GM12864 (cell line): ENCODE measurements around the gene SIPA1.

Source experiments
- DNase-seq: peaks from one replicate; pipeline ENCODE4 v3.0.0-alpha.2; 2011; ENCODE audit warnings: low read depth
- H3K4me3 ChIP-seq: 2 replicates; pipeline ENCODE4 v1.5.1; 2011; ENCODE audit warnings: mild to moderate bottlenecking, low read depth, low read length, control low read depth
- TF ChIP-seq, protein P1 (sequence below): IDR thresholded peaks from 2 replicates; pipeline ENCODE4 v1.5.1; 2011; ENCODE audit warnings: low read depth, mild to moderate bottlenecking, moderate library complexity, low read length, control low read depth, inconsistent platforms; ENCODE audit errors: missing control alignments

SIPA1 gene

DNA sequence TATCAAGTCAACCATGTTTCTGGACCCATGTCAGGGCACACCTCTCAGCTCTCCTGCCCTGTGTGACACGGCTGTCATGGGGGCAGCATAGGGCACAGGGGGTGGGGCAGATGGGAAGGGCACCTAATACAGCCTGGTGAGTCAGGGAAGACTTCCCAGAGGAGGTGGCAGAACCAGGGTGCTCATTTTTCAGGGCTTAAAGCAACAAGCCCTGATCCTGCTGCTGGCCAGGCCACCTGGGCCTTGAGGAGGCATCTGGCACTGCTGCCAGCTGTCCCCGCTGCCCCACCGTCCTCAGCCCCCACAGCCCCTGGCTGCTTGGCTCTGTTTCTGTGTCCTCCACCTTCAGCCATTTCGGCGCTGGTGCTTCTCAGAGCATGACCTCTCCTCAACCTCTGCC, 28.2 kb upstream of the SIPA1 start:
- DNase-seq = no peak
- no peak overlapping the region for H3K4me3 ChIP-seq
- TF ChIP-seq, protein P1, sequence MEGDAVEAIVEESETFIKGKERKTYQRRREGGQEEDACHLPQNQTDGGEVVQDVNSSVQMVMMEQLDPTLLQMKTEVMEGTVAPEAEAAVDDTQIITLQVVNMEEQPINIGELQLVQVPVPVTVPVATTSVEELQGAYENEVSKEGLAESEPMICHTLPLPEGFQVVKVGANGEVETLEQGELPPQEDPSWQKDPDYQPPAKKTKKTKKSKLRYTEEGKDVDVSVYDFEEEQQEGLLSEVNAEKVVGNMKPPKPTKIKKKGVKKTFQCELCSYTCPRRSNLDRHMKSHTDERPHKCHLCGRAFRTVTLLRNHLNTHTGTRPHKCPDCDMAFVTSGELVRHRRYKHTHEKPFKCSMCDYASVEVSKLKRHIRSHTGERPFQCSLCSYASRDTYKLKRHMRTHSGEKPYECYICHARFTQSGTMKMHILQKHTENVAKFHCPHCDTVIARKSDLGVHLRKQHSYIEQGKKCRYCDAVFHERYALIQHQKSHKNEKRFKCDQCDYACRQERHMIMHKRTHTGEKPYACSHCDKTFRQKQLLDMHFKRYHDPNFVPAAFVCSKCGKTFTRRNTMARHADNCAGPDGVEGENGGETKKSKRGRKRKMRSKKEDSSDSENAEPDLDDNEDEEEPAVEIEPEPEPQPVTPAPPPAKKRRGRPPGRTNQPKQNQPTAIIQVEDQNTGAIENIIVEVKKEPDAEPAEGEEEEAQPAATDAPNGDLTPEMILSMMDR = no peak

DNA sequence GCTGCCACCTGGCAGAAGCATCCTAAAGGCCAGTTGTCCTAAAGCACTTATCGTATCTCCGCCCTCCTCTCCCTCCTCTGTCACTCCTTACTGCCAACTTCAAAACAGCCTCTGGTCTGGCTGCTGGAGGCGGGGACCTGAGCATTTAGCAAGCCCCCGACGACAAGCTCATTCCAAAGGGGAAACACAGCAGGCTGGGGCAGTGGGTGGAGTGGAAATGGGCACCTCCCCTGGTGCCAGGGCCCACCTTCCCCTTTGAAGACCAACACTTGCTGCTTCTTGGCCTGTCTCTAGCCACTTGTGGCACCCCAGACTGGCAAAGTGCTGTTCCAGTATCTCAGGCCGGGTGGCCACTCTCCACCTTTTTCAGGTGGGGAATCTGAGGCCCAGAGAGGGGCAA, 27.5 kb upstream of the SIPA1 start:
- no peak for DNase-seq
- TF ChIP-seq, protein P1 = no peak
- no peak overlapping the region for H3K4me3 ChIP-seq

DNA sequence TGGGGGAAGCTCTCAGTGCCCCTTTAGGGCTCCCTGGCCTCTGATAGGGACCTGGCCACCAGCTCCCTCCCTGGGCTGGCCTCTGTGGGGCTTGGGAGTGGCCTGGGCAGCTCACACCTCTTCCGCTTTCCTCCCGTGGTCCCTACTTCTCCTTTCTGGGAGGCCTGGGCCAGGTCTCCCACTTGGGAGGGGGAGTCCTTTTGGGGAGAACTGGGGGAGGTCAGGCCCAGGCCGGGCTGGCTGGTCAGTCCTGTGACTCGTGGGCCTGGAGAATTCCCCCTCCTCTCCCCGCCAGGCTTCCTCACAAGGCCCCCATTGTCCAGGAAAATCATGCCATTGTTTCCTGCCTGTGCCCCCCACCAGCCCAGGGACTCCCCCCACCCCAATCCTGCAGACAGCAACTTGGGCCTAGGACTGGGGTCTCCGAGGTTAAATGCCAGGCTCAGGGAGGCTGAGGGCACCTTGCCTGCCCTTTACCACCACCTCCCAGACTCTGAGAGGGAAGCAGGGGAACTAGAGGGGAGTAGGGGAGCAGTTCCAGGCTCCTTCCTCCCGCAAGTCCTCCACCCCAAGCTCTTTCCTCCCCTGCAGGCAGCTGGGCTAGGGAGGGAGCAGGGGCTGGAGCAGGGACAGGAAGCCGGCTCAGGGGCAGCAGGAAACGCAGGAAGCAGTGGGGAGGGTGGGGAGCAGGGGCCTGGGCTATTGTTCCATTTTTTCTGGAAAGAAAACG, 26.7 kb upstream of the SIPA1 start:
- TF ChIP-seq, protein P1 = no peak
- DNase-seq = no peak
- no peak overlapping the region for H3K4me3 ChIP-seq

DNA sequence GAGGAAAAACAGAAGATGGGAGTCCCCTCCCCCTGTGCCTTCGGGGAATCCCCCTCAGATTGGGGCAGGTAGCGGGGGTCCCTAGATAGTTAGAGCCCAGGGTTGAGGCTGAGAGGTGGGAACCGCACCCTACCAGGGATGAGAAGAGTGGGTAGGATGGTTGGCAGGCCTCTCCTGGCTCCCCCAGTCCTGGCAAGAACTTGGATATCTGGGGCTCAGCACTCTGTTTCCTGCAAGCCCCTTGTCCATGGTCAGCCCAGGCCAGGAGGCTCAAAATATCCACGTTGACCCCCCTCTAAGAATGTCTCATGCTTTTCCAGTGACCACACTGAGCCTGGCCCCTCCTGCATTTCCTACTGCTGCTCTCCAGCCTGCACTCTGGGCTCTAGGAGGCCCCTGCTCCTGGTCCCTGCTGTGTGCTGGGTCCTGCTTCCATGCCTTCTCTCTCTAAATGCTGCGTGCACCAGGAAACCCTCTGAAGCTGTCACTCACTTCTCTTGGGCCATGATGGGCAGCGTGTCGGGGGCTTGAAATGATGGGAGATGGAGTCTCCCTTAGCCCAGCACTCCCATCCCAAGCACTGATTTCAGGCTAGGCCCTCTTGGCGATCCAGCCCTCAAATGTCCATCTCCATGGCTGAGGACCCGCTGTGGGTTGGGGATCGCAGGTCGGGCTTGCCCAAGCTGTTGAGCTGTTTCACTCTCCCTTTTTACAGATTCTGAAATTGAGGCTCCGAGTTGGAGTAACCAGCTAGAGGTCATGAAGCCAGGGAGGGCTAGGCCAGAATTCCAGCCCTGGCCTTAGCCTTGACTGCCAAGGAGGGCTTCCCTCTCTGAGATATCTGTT, 25.9 kb upstream of the SIPA1 start:
- H3K4me3 ChIP-seq = peak overlapping the region; percentile 87
- TF ChIP-seq, protein P1 = no peak
- DNase-seq = no peak

DNA sequence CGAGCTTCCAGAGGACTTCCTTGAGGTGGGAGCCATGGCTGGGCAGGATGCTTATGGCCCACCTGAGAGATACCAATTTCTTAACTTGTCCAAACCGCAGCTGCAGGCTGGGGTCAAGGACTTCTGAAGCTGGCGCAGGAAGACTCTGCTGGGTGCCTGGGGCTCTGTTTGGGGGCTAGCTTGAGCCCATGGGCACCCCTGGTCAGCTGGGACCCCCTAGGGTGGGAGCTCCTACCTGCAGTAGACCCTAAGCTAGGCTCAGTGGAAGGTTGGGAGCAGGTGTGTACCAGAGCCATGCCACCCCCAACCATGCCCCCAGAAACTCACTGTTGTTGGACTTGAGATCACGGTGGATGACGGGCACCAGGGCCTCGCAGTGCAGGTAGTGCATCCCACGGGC, 25.2 kb upstream of the SIPA1 start:
- peak overlapping the region; percentile 87 for H3K4me3 ChIP-seq
- TF ChIP-seq, protein P1 = no peak

DNA sequence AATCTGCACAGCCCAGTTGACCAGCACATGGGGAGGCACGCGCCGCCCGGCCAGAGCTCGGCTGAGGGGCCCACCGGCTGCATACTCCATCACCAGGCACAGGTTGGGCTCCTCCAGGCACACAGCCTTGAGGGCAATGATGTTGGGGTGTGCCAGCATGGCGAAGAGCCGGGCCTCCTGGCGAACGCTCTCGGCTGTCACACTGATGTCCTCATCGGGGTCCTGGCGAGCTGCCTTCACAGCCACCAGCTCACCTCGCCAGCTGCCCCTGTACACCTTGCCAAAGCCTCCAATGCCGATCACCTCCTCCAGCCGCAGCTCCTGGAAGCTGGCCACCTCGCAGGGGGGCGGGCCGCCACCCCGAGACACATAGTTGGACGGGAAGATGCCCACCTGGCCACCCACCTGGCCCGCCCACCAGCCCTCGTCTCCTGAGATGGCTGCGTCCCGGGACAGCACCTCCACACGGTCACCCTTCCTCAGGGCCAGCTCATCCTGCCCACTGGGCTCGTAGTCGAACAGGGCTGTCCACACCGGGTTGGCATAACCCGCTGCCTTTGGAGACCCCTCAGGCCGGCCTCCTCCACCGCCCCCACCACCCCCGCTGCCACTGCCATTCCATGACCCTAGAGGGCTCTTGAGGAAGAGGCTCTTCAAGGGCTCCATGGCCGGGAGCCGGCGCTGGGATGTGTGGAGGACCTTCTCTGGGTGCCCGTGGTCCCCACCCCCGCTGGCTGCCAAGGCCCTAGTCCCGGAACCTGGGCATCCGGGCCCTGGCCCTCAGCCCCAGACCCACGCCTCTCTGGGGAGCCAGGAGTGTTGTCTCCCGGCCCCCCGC, 24.6 kb upstream of the SIPA1 start:
- peak overlapping the region; percentile 87 for H3K4me3 ChIP-seq
- DNase-seq = no peak
- TF ChIP-seq, protein P1 = no peak

More for the DNA sequence above, 25.2 kb upstream of the SIPA1 start:
- no peak for DNase-seq
